CD4-positive, alpha-beta T cell (primary cell): ENCODE data around the gene ITSN2. TPM values are rescaled to one million over a fixed set of nuclear protein-coding genes. Genes with fewer than 3 reads are reported as not detected.

Experiments
- ATAC-seq: fragments of 200-7000 bp; cut with Tn5 transposase; one replicate; pipeline ENCODE4 v1.10.0; 2022; ENCODE audit warnings: mild to moderate bottlenecking; ENCODE audit not compliant: poor library complexity
- CTCF ChIA-PET: fragments of 350-600 bp; sonication (Branson Sonifier 250); formaldehyde crosslinking; loops from one replicate; lab custom pipeline; 2021; ENCODE audit warnings: antibody characterized with exemption, inconsistent platforms; lab: Charles Lee
- POLR2A ChIA-PET: fragments of 350-600 bp; sonication (Branson Sonifier 250); formaldehyde crosslinking; loops from one replicate; lab custom pipeline; 2021; ENCODE audit warnings: antibody characterized with exemption, inconsistent platforms; lab: Charles Lee
- DNase-seq, 14 experiments: peaks; one replicate each; pipeline ENCODE4 v3.0.0-alpha.2; 2013 to 2020; ENCODE audit warnings: mixed read lengths in 2 of 14
- H3K27ac ChIP-seq, 2 donors: one replicate each; pipeline versions ENCODE4 v1.5.1 to v1.7.0; 2013; ENCODE audit warnings: low read length in 2 of 2, low read depth in 1 of 2, mild to moderate bottlenecking in 1 of 2
- H3K27me3 ChIP-seq, 2 experiments: 1 replicate in 1 of 2; 2 replicates in 1 of 2; pipeline versions ENCODE4 v1.6.1 to v1.7.0; 2013; ENCODE audit warnings: low read length in 2 of 2, control low read depth in 1 of 2, mild to moderate bottlenecking in 1 of 2, moderate library complexity in 1 of 2; ENCODE audit not compliant: insufficient read depth in 2 of 2, control insufficient read depth in 1 of 2
- H3K36me3 ChIP-seq: one replicate; pipeline ENCODE4 v1.6.1; 2013; ENCODE audit warnings: low read length, control low read depth; ENCODE audit not compliant: insufficient read depth
- H3K4me1 ChIP-seq: one replicate; pipeline ENCODE4 v1.6.1; 2013; ENCODE audit warnings: low read length, control low read depth; ENCODE audit not compliant: insufficient read depth
- H3K4me3 ChIP-seq: one replicate; pipeline ENCODE4 v1.5.1; 2013; ENCODE audit warnings: mild to moderate bottlenecking, low read length, moderate library complexity
- H3K9me3 ChIP-seq, 2 experiments: 1 replicate in 1 of 2; 2 replicates in 1 of 2; pipeline versions ENCODE4 v1.6.1 to v1.7.0; 2013; ENCODE audit warnings: low read length in 2 of 2, mild to moderate bottlenecking in 2 of 2, control low read depth in 1 of 2, moderate library complexity in 1 of 2; ENCODE audit not compliant: control insufficient read depth in 1 of 2, insufficient read depth in 1 of 2
- H3K27ac Mint-ChIP-seq: one replicate; pipeline ENCODE4 v1.8.0; 2020; ENCODE audit warnings: mixed read lengths
- H3K27me3 Mint-ChIP-seq: one replicate; pipeline ENCODE4 v1.8.0; 2021; ENCODE audit warnings: mixed read lengths
- H3K36me3 Mint-ChIP-seq: one replicate; pipeline ENCODE4 v1.8.0; 2021; ENCODE audit warnings: low read depth, mixed read lengths
- H3K4me1 Mint-ChIP-seq: one replicate; pipeline ENCODE4 v1.8.0; 2021; ENCODE audit warnings: low read depth, mixed read lengths
- H3K4me3 Mint-ChIP-seq: one replicate; pipeline ENCODE4 v1.8.0; 2020; ENCODE audit warnings: mild to moderate bottlenecking, mixed read lengths
- H3K9me3 Mint-ChIP-seq: one replicate; pipeline ENCODE4 v1.8.0; 2020; ENCODE audit warnings: mixed read lengths
- CTCF ChIP-seq: fragments of 200-600 bp; IDR thresholded peaks from one replicate; pipeline ENCODE4 v1.8.0; 2022; ENCODE audit warnings: antibody characterized with exemption, mild to moderate bottlenecking
- intact Hi-C, 2 experiments: fragments of 100-400 bp; cut with DNase I in 1 of 2; cut with micrococcal nuclease in 1 of 2; formaldehyde crosslinking; loops; one replicate each; pipeline versions ENCODE4 v1.15.1 to v1.9.0; 2023 to 2025; cut with DNase I, micrococcal nuclease
- total RNA-seq, 174 experiments: library from RNA in 2 of 174; stranded (reverse) in 2 of 174; gene quantifications; one replicate each; pipeline ENCODE4 v1.2.3 and lab custom pipeline; 2021 to 2026

The ITSN2 gene
- total RNA-seq, 2 experiments from 2014 or later: 75.4 to 77.1 TPM

- intact Hi-C loops: no loop called here
- no peaks in the 10 kb centered on the region for H3K27me3 Mint-ChIP-seq
- peaks cover 93% of the 10 kb centered on the region for H3K36me3 Mint-ChIP-seq
- Histone ChIP-seq H3K4me3 (no peak overlapping the region), H3K27ac (no peak overlapping the region), H3K9me3 (no peaks in the 10 kb centered on the region), H3K4me1 (no peaks in the 10 kb centered on the region), H3K27me3 (no peaks in the 10 kb centered on the region), H3K36me3 (peaks cover 89% of the 10 kb centered on the region)
- POLR2A ChIA-PET: interaction anchor here (0.6 kb wide), 1 partner anchor 82 kb away, joined by 3 read pairs; no protein-coding TSS in a partner anchor
- TF ChIP-seq CTCF: no peak
- DNase-seq (no peak), ATAC-seq (no peak)
- H3K4me3 Mint-ChIP-seq: no peak overlapping the region
- no peaks in the 10 kb centered on the region for H3K9me3 Mint-ChIP-seq
- CTCF ChIA-PET: interaction anchor here (1.1 to 1.3 kb wide), 2 partner anchors 10 to 77 kb away, joined by 3 to 4 read pairs; no protein-coding TSS in a partner anchor
- no peaks in the 10 kb centered on the region for H3K4me1 Mint-ChIP-seq
- no peak overlapping the region for H3K27ac Mint-ChIP-seq
Observed at GRCh38 chr2:24297663-24298062, 62.7 kb downstream of the ITSN2 start.

- intact Hi-C loops: no loop called here
- no peaks in the 10 kb centered on the region for H3K27me3 Mint-ChIP-seq
- H3K27ac Mint-ChIP-seq: peak overlapping the region; percentile 61
- no peak for ATAC-seq
- Histone ChIP-seq H3K36me3 (peaks cover 64% of the 10 kb centered on the region), H3K27ac (no peak overlapping the region), H3K27me3 (no peaks in the 10 kb centered on the region), H3K4me3 (no peak overlapping the region), H3K4me1 (no peaks in the 10 kb centered on the region), H3K9me3 (no peaks in the 10 kb centered on the region)
- H3K4me3 Mint-ChIP-seq: no peak overlapping the region
- POLR2A ChIA-PET: no interaction called here
- TF ChIP-seq CTCF: no peak
- peaks cover 80% of the 10 kb centered on the region for H3K36me3 Mint-ChIP-seq
- CTCF ChIA-PET: no interaction called here
- no peak for DNase-seq
- no peaks in the 10 kb centered on the region for H3K4me1 Mint-ChIP-seq
- no peaks in the 10 kb centered on the region for H3K9me3 Mint-ChIP-seq
Observed at GRCh38 chr2:24287171-24287570, 73.2 kb downstream of the ITSN2 start.

- Mint-ChIP-seq H3K4me3 (no peak overlapping the region), H3K36me3 (peaks cover 66% of the 10 kb centered on the region), H3K27me3 (no peaks in the 10 kb centered on the region), H3K9me3 (no peaks in the 10 kb centered on the region), H3K4me1 (no peaks in the 10 kb centered on the region), H3K27ac (no peak overlapping the region)
- no peak for ATAC-seq
- ChIA-PET CTCF (interaction anchor here (0.6 kb wide), 1 partner anchor 115 kb away, joined by 4 read pairs; no protein-coding TSS in a partner anchor), POLR2A (no interaction called here)
- peaks cover 66% of the 10 kb centered on the region for H3K36me3 ChIP-seq
- no peak for TF ChIP-seq CTCF
- no peaks in the 10 kb centered on the region for H3K9me3 ChIP-seq
- no peak for DNase-seq
- H3K4me3 ChIP-seq: no peak overlapping the region
- intact Hi-C loops: no loop called here
- no peak overlapping the region for H3K27ac ChIP-seq
- no peaks in the 10 kb centered on the region for H3K27me3 ChIP-seq
- no peaks in the 10 kb centered on the region for H3K4me1 ChIP-seq
Observed at GRCh38 chr2:24285484-24286152, 74.7 kb downstream of the ITSN2 start.
